Anterior cingulate cortex (tissue), 58 donors: ENCODE data around the gene IL16.

Experiments used
- DNase-seq, 58 donors: peaks; one replicate each; lab custom pipeline; 2025; lab: John Stamatoyannopoulos, UW

The IL16 gene

DNA sequence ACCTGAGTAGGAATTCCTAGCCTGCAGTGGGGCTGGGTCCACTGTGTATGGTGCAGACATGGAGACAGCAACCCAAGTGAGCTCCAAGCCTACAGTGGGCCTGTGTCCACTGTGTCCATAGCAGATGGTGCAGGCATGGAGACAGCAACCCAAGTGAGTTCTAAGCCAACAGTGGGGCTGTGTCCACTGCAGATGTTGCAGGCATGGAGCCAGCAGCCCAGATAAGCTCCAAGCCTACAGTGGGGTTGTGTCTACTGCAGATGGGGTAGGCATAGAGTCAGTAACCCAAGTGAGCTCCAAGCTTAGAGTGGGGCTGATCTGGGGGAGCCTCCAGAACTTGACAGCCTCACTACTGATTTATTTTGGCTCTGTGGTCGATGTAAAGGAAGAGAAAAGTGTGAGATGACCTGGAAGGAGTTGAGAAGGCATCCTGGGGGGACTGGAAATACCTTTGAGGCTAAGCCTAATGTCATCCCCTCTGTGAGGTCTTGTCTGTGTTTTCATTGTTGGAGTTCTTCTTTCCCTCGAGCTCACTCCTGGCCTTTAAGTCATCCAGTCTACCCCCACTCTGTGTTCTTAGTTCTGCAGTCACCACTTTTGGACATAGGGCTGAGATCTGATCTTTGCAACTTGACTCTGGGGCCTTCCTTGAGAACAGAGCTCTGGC, 22.4 kb upstream of the IL16 start:
- peak in 1 of 58 donors; percentile 16 for DNase-seq

DNA sequence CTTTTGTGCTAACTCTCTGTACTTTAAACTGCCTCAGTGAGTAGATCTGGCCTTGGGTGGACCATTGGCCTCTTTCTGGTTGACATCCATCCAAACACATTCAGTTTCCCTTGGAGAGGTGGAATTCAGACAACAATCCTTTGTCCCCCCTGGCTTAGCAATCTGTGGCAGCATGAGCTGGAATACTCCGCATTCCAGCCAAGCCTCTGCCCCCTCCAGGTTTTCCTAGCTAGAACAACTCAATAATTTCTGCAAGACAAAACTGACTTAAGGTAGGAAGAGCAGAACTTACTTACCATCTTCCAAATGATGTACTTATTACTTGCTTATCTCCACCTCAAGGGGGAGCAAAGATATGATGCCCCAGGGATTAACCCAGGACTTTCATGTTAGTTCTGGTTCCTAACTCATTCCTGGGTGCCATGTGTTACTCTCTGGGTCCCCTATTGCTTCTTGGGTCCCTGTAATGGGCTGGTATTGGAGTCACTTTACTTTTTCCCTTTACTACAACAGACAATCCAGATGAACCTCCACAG, 21.8 kb upstream of the IL16 start:
- DNase-seq: peak in 1 of 58 donors; percentile 21

DNA sequence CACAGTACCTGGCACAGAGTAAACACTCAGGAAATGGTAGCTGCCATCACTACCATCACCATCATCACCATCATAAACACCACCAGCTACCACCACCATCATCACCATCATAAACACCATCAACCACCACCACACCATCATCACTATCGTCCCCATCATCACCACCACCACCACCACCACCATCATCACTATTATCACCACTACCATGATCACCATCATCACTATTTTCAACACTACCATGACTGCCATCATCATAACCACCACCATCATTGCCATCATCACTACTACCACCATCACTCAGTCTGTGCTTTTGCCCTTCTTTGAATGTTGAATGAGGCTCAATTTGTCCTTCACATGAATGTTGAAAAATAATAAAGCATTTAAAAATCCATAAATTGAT, 21.2 kb upstream of the IL16 start:
- DNase-seq: no peak

DNA sequence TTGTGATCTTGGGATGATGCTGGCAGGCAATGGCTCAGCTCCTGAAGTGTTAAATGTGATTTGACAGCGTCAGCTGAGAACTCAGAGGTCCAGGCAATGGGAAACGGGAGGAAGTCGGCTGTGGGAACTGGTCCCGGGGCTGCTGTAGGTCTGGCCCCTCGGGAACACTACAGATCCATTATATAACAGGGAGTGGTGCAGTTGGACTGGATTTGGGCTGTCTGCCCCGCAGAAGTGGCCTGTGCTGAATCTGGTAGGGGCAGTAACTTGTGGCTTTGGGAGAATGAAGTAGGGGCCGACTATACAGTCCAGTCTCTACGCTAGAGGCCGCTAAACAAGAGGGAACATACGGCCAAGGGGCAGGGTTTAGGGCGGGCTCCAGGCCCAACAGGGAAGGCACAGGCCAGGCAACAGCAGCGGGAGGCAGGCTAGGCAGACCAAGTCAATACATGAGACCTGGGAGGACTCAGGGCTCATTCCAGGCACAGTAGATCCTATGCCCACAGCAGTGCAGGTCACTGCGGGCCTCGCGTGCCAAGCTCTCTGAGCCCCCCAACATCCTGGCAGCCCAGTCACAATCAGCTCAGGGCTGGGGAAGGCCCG, 20.3 kb upstream of the IL16 start:
- no peak for DNase-seq

DNA sequence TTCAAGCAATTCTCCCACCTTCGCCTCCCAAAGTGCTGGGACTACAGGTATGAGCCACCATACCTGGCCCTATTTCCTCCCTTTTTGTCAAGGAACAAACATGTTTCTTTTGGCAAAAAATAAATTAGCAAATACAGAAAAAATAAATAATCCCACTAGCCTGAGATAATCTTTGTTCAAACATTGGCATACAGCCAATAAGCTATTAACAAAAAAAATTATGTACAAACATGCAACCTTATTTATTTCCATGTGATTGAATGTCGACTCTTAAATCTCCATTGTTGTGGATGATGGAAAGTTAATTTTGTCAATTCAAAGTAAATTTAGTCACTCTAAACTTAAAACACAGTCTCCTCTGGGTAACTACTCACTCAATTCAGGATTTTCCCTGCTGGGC, 18.3 kb upstream of the IL16 start:
- DNase-seq: no peak

DNA sequence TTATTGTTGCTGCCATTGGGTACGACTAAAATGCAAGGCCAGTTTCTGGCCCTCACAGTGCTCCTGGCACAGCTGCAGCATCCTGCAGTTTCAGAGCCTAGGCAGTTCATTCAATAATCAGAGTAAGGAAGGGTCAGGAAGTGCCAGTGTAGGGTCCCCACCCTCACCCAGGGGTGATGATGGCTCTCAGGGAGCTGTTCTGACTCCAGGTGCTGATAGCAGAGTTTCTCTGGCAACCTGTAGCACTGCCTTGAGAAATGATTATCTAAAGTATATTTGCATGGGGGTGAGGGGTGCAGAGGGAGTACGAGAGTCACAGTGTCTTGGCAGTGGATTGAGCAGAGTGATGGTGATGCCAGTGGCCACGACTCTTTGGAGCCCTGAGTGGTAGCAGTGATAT, 15.5 kb upstream of the IL16 start:
- DNase-seq: no peak

DNA sequence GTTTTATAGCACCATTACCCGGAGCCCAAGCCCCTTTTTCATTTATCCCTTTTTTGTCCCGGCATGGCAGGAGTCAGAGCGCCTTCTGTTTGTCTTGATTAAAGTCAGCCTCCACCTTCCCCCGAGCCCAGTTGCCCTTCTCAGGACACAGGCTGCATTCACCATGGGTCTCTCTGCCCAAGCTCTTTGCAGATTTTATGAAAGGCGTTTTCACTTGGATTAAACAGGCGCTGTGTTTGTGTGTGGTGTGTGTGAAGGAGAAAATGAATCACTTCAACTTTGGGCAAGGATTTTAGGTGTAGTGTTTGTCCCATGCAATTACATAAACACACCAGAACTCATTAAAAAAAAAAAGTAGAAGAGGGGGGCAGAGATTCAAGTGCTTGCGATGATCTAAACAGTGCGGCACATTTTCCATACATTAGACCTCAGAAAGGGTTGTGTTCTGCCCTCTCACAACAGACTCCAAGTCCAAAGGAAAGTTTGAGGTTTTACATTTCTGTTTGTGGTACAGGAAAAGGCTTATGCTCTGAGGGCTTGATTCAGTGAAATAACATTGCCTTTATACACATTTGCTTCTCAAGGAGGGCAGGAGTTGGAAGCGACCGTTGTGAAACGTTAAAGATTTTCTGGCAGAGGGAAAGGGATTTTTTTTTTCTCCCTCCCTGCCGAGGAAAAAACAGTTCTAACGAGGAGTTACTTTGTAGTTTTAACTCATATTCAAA, 14.5 kb upstream of the IL16 start:
- DNase-seq: peak in 8 of 58 donors; percentile 4 to 21 (median 16)

DNA sequence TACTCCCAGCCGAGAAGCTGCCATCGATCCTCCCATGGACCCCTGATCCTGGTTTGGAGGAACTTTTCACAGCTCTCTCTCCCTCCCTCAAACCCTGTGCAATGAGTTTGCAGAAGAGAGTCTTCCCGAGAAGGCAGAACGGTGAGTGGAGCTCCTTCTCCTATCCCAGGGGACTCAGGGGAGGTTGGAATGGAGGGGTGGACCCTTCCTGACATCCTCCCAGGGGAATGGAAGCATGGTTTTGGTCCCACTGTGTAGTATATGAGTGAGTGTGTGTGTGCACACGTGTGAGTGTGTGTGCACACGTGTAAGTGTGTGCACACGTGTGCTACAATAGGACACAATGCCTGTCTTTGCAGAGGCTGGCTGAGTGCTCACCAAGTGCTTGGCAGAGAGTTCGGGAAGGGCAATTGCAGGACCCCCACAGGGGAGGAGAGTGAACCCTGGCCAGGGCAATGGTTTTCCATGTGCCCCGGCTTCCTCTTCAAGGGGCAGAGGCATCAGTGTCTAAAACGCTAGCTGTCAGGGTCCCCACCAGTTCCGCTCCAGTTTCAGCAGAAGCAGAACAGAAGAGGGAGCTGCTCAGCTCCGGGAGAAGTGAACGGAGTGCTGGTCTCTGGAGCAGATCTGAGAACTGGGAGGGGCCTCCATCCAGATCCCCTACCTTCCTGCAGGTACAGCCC, 13.8 kb upstream of the IL16 start:
- peak in 1 of 58 donors; percentile 2 for DNase-seq

DNA sequence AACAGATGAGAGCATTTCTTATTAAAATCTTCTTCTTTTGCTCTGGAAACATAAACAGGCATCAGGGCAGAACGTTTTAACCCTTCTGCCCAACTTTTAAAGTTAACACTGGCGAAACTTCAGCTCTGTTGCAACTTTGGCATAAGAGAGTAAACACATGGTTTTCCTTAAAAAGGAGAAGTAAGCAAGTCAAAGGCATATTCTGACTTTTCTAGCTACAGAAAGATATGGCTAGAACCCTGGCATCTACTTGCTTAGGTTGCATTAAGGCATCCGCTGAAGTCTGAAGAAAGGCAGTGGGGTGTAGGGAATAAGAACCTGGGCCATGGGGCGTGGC, 13.3 kb upstream of the IL16 start:
- no peak for DNase-seq

DNA sequence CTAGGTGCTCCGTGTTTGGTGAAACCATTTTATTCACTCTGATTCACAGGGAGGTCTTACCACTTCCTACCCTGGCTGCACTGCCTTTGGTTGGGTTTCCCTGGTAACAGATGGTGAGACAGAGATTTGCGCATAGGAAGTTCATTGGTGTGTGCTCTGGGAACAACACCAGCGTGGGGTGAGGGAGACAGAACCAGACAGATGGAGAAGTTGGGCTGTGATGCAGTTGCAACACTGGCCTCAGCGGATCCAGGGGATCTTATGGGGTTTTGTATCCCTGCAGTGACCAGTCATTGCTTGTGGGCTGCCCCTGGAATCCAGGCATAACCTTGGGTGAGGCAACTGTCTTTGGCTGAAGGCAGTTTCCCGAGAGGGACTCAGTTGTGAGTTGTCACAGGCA, 12.5 kb upstream of the IL16 start:
- no peak for DNase-seq

DNA sequence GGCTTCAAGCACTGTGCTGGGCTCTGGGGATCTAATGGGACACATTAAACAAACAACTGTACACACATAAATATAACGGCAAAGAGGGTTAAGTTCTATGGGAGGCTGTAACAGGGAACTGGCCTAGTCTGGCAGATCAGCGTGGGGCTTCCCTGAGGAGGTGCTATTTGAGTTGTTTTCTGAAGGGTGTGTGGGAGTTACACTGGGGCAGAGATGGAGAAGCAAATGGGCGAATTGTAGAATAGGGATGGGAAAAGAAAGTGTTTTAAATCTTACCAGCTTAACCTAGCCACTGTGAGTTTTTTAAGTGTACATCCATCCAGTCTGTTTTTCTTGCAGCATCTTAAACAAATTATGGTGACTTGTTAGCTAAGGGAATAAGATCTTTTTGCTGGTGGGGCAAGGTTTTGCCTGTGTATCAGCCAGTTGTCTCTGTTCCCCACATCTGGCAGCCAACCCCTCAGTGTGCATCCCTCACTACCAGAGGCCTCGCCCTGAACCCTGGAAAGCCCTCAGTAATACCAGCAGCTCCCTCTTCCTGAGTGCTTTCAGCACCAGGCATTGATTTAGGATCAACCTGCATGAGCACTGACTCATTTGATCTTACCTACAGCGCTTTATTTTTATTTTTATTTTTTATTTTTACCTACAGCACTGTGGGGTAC, 10.9 kb upstream of the IL16 start:
- no peak for DNase-seq

DNA sequence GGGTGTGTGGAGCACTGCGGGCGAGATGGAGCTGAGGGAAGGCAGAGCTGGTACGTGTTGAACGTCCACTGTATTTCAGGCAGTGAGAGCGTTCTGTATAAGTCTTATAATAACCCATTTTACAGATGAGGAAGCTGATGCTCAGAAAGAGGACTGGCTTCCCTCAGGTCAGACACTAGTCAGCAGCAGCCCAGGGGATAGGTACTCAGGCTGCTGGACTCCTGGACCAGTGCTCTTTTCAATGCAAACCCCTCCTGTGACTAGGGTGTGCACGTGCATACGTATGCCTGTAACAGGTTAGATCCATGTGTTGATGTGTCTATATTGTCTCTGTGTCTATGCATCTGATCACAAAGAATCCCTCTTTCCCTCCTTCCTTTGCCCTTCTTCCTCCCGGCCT, 8.3 kb upstream of the IL16 start:
- DNase-seq: no peak

DNA sequence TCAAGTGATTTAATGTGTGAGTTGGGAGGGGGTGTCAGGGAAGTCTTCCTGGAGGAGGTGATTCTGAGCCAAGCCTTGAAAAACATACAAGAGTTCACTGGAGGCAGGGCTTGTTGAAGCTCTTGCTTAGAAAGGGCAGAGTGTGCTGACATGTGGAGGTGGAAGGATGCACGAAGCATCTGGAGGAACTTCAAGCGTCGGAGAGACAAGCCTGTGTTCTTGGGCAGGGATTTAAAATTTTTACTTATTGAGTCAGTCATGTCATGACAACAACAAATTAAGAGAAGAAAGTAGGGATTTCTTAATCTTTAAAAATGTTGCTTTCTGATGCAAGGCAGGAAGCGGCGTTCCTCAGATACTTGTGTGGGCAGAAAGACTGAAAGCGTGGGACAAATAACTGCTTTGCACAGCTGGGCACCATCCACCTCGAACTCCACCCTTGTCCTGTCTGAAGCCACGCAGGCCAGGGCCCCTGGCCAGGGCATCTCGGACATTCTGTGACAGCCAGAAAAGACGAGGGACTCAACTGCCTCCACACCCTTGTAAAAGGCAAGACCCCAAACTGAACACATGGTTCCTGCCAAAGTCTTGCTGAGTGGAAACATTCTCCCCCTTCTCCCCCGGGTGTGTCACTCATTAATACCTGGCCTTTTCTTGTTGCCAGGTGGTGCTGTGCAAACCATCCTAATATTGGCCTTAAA, 6.9 kb upstream of the IL16 start:
- no peak for DNase-seq

DNA sequence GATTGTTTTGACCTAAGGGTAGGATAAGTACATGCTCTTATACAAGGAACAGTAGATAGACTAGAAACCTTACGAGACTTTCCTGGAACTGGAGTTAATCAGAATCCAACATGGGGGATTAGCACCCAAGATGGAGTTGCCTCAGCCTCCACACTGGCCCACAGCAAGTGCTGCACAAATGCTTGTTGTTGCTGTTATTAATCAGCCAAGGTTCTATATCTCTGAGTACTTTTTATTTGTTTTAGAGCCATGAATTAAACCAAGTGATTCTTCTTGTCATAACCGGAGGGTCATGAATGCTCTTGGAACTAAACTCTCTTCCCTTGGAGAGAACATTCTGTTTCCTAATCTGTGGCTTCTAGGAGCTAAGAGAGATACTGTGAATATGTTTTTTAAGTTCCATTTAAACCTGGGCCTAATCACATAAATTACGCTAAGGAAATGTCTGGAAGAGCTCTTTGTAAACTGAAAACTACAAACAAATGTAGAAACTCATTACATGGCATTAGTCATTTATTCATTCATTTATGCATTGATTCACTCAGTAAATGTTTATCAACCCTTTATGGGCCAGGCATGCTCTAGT, 5.7 kb upstream of the IL16 start:
- no peak for DNase-seq

DNA sequence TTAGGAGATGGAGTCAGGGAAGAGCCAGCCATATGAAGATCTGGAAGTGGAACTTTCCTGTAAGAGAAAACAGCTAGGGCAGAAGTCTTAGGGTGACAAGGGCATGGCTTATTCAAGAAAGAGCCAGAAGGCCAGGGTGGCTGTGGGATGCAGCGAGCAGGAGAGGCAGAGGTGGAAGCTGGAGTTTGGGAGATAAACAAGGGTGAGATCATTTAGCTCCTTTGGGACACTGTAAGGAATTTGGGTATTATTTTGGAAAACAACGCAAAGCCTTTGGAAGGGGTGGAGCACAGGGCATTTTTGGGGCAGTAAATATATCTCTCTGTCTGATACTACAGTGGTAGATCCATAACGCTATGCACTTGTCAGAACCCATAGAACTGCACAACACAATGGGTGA, 5.0 kb upstream of the IL16 start:
- DNase-seq: no peak

DNA sequence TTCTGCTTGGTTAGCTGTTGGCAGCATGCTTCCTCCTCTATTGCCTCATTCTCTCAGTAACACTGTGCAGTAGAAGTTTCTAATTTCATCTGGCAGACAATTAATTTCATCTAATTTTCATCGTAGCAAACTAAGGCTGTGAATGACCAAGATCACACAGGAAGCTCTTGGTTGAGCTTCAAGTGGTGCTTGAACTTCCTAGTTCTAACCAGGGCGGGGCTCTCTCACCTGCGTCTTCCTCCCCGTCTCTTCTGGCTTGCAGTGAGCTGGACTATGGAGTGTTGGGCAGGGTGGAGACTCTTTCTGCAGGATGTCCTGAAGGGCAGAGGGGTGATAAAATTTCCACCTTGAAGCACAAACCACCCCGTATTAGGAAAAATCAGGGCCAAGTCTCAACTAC, 2.0 kb upstream of the IL16 start:
- no peak for DNase-seq

DNA sequence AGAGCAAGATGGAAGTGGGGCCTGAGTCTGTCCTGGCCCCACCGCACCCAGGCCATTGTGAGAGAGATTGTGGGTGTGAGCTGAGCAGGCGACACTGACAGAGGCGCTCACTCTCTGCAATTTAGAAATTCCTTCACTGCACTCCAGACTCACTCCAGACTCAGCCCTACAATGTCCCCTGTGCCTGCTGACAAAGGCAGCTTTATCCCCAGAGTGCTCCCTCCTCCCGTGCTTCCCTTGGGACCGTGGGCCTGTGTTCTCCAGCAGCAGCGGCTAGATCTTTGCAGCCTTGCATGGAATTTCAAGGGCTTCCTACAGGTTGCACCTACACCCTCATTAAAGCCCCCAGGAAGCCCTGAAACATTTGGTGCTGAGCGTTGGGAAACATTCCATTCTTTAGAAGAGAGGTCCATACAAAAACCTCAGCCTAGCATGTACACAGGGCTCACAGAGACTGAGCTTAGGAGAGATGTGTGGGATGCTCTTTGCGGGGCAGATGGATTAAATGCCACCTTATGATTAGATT, 1.3 kb upstream of the IL16 start:
- DNase-seq: peak in 7 of 58 donors; percentile 7 to 33 (median 14)

DNA sequence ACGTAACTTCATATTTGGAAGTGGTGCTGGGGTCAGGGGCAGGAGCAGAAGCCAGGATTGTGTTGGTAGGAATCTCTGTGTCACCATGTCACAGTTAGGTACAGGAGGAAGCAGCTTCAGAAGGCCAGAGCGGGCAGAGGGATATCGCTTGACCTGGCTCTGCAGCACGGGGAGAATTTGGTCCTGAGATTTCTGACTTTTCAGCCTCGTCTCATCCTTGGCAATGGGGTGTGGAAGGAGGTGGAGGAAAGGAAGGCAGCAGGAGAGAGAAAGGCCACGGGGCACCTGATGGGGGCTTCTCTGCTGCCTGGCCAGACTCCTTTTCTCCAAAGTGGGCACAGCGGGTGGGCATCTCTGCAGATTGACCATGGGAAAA, 564 bp downstream of the IL16 start:
- no peak for DNase-seq

DNA sequence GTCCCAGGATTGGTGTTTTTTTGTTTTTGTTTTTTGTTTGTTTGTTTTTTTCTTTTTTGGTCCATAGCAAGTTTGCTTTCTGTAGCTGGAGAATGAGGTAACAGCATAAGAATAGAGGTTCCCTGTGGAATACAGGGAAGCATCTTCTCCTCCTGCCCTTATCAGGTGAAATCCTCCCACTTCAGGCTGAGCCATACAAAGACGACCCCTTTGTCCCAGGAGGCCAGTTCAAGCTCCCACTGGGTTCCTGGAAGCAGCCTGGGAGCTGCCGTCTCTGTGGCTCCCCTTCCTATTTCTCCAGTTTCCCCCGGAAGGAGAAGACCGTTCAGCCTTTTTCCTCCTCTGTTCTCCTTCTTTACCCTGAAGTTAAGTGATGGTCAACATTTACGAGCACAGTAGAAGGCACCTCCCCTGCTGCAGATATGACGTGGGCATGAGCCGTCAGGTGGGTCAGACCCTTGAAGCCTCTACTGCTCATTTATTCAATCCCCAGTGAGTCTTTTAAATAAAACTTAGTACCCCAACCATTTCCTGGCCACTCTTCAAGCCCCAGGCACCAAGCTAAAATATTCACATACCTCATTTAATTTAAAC, 1.1 kb downstream of the IL16 start:
- DNase-seq: no peak
